Kidney epithelial cell (primary cell): ENCODE results near the gene ATP6V1A. TPM values are rescaled to one million over a fixed set of nuclear protein-coding genes. Genes with fewer than 3 reads are reported as not detected.

Source experiments
- DNase-seq: peaks from one replicate; pipeline ENCODE4 v3.0.0-alpha.2; 2010; ENCODE audit warnings: low read depth
- H3K27me3 ChIP-seq: 2 replicates; pipeline ENCODE4 v1.6.0; 2011; ENCODE audit warnings: low read length; ENCODE audit not compliant: control insufficient read depth, insufficient read depth
- H3K36me3 ChIP-seq: 2 replicates; pipeline ENCODE4 v1.5.1; 2011; ENCODE audit warnings: low read length; ENCODE audit not compliant: control insufficient read depth, insufficient read depth
- H3K4me3 ChIP-seq: 2 replicates; pipeline ENCODE4 v1.5.1; 2011; ENCODE audit warnings: low read depth, mild to moderate bottlenecking, control low read depth, low read length
- total RNA-seq: library from RNA; depleted of rRNA; stranded (reverse); fragments of >200 nt; gene quantifications from 2 replicates; pipeline ENCODE4 v1.2.3, GENCODE V29; 2015
- TF ChIP-seq, protein P1 (sequence below): IDR thresholded peaks from 2 replicates; pipeline ENCODE4 v1.5.1; 2011; ENCODE audit warnings: mild to moderate bottlenecking, moderate library complexity, low read length, control low read depth, inconsistent platforms; ENCODE audit not compliant: insufficient read depth, poor library complexity, severe bottlenecking

Gene ATP6V1A
- total RNA-seq, 1 donor from 2014 or later: 43.6 TPM

DNA sequence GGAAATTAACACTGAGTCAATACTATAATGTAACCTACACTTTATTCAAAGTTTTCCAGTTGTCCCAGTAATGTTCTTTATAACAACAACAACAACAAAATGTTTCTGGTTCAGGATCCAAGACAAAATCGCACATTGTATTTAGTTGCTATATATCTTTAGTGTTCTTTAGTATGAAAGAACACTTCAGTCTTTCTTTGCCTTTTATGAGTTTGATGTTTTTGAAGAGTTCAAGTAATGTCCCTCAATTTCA lies 84.2 kb downstream of the ATP6V1A start:
- H3K27me3 ChIP-seq: no peaks in the 10 kb centered on the region
- no peak overlapping the region for H3K4me3 ChIP-seq
- H3K36me3 ChIP-seq: no peaks in the 10 kb centered on the region
- TF ChIP-seq, protein P1, sequence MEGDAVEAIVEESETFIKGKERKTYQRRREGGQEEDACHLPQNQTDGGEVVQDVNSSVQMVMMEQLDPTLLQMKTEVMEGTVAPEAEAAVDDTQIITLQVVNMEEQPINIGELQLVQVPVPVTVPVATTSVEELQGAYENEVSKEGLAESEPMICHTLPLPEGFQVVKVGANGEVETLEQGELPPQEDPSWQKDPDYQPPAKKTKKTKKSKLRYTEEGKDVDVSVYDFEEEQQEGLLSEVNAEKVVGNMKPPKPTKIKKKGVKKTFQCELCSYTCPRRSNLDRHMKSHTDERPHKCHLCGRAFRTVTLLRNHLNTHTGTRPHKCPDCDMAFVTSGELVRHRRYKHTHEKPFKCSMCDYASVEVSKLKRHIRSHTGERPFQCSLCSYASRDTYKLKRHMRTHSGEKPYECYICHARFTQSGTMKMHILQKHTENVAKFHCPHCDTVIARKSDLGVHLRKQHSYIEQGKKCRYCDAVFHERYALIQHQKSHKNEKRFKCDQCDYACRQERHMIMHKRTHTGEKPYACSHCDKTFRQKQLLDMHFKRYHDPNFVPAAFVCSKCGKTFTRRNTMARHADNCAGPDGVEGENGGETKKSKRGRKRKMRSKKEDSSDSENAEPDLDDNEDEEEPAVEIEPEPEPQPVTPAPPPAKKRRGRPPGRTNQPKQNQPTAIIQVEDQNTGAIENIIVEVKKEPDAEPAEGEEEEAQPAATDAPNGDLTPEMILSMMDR: no peak
- DNase-seq: no peak

DNA sequence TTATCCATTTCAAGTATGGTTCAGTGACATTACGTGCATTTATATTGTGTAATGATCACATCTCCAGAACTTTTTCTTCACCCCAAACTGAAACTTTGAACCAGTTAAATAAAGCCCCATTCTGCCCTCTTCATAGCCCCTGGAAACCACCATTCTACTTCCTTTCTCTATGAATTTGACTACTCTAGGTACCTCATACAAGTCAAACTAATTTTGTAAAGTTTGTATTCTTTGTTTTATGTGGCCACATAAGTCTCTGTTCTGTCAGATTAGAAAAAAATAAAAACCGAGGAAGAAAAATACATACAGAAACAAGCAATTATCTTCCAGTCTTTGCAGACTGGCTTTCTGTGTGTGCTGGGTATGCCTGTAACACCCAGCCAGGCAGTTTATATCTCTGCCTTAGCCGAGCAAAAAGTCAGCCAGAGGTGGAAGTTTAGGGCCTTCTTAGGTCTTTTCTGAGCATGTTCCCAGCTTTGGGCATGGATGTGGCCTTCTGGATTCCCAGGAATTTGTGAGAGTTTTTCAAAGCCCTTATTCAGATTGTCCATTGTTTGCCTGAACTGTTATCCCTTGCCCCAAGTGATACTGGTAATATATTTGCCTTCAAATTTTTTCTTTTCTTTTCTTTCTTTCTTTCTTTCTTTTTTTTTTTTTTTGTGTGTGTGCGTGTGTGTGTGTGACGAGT lies 85.8 kb downstream of the ATP6V1A start:
- TF ChIP-seq, protein P1: no peak
- Histone ChIP-seq H3K36me3 (no peaks in the 10 kb centered on the region), H3K27me3 (no peaks in the 10 kb centered on the region), H3K4me3 (no peak overlapping the region)
- DNase-seq: no peak

DNA sequence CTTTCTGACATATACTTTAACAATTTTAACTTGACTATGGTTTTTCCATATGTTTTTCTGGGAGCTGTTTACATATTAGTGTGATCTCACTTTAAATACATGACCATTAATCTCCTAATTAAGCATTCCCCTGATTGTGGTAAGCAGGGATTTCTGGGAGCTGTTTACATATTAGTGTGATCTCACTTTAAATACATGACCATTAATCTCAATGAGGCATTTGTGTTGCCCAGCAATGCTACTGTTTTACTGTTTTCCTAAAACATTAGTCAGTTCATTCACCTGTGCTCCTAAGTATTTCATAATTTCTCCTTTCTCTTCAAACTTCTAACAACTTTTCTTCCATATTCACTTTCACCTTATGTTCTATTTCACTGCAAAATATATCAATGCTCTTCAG lies 88.1 kb downstream of the ATP6V1A start:
- DNase-seq: peak; percentile 12
- H3K36me3 ChIP-seq: no peaks in the 10 kb centered on the region
- TF ChIP-seq, protein P1: no peak
- no peaks in the 10 kb centered on the region for H3K27me3 ChIP-seq
- H3K4me3 ChIP-seq: no peak overlapping the region

DNA sequence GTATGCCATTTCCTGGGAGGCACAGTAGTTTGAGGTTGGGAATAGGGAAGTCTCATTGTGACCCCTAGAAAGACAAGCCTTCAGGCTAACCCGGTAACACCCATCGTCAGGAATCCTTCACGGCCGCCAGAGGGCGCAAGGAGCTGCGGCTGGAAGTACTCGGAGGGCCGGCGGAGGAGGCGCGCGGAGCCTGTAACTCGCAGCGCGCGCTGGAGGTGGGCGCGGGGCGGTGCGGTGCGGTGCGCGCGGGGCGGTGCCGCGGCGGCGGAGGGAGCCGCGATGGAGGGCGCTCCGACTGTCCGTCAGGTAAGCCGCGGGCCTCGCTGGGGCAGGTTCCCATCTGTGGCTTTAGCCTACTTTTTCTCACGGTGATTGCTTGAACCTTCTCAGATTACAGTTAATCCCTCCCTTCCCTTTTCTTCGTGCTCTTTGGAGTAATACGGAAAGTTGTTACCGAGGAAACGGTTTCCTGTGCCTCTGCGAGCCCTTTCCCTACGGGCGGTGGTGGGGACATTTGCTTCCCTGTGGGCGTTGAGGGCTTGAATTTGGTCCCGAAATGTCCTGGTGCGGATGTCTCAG lies 91.9 kb downstream of the ATP6V1A start, which contains the start of gene GRAMD1C:
Gene GRAMD1C (plus strand): TSS at position 158 of the 579 bp plus-strand sequence. CDS start 122 bp downstream, at position 280.
- DNase-seq: peak; percentile 51
- Histone ChIP-seq H3K4me3 (peak within 1 kb of the TSS; percentile 62), H3K36me3 (no peaks in the 10 kb centered on the region), H3K27me3 (no peaks in the 10 kb centered on the region)
- TF ChIP-seq, protein P1: peak; percentile 81

DNA sequence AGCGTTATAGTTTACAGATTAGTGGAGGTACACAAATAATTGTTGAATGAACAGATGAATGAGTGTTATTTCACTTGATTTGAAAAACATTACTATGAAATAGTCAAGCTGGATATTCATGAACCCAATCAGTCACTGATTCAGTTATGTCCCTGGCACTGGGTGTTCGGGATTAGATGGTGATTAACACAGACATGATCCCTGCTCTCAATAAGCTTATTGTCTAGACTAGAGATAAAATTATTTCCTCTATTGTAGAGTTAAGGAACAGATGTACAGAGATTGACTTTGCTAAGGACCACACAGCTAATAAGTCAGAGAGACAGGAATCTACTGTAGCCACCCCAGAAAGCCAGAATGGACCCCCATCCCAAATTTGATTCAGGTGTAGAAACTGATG lies 92.7 kb downstream of the ATP6V1A start:
- no peak for DNase-seq
- TF ChIP-seq, protein P1: no peak
- Histone ChIP-seq H3K27me3 (no peaks in the 10 kb centered on the region), H3K4me3 (peak overlapping the region; percentile 62), H3K36me3 (no peaks in the 10 kb centered on the region)
